Hepatocyte (in vitro differentiated cells): Measurements from ENCODE around the gene BAMBI. TPM values are rescaled to one million over a fixed set of nuclear protein-coding genes. Genes with fewer than 3 reads are reported as not detected.

Experiments used
- DNase-seq: peaks from one replicate; pipeline ENCODE4 v3.0.0-alpha.2; 2016; ENCODE audit warnings: low spot score
- H2AFZ ChIP-seq: fragments of 200-600 bp; sonication (generic); 2 replicates; pipeline ENCODE4 v1.6.0; 2016; ENCODE audit warnings: antibody characterized with exemption, mild to moderate bottlenecking
- H3K27ac ChIP-seq: fragments of 200-600 bp; sonication (generic); 2 replicates; pipeline ENCODE4 v1.5.1; 2016; ENCODE audit warnings: mild to moderate bottlenecking
- H3K27me3 ChIP-seq: fragments of 200-600 bp; sonication (generic); 2 replicates; pipeline ENCODE4 v1.6.1; 2016
- H3K36me3 ChIP-seq: fragments of 200-600 bp; sonication (generic); replicated peaks from 2 replicates; pipeline ENCODE4 v1.5.1; 2016; ENCODE audit warnings: low read depth; ENCODE audit not compliant: insufficient read depth
- H3K4me1 ChIP-seq: fragments of 200-600 bp; sonication (generic); 2 replicates; pipeline ENCODE4 v1.5.1; 2016; ENCODE audit warnings: mild to moderate bottlenecking, moderate library complexity; ENCODE audit not compliant: insufficient read depth
- H3K4me2 ChIP-seq: fragments of 200-600 bp; sonication (generic); 2 replicates; pipeline ENCODE4 v1.6.0; 2016
- H3K4me3 ChIP-seq: fragments of 200-600 bp; sonication (generic); 2 replicates; pipeline ENCODE4 v1.5.1; 2016; ENCODE audit warnings: mild to moderate bottlenecking
- H3K79me2 ChIP-seq: fragments of 200-600 bp; sonication (generic); 2 replicates; pipeline ENCODE4 v1.6.0; 2017; ENCODE audit warnings: mild to moderate bottlenecking
- H3K9me2 ChIP-seq: fragments of 200-600 bp; sonication (generic); replicated peaks from 2 replicates; pipeline ENCODE4 v1.6.0; 2017; ENCODE audit warnings: mild to moderate bottlenecking; ENCODE audit not compliant: insufficient read depth
- H3K9me3 ChIP-seq: fragments of 200-600 bp; sonication (generic); 2 replicates; pipeline ENCODE4 v1.5.1; 2016; ENCODE audit warnings: low read depth, mild to moderate bottlenecking
- H4K20me1 ChIP-seq: fragments of 200-600 bp; sonication (generic); 2 replicates; pipeline ENCODE4 v1.6.0; 2016; ENCODE audit warnings: mild to moderate bottlenecking; ENCODE audit not compliant: insufficient read depth, poor library complexity, severe bottlenecking
- EZH2 ChIP-seq: fragments of 200-600 bp; sonication (generic); IDR thresholded peaks from 2 replicates; pipeline ENCODE4 v1.6.1; 2016; ENCODE audit warnings: antibody characterized with exemption, mild to moderate bottlenecking, borderline replicate concordance
- EZH2phosphoT487 ChIP-seq: fragments of 200-600 bp; sonication (generic); IDR thresholded peaks from one replicate; pipeline ENCODE4 v1.6.1; 2018; ENCODE audit warnings: antibody characterized with exemption, mild to moderate bottlenecking, low read depth, moderate library complexity; ENCODE audit not compliant: unreplicated experiment, severe bottlenecking
- WGBS: methylation state at CpG from one replicate; pipeline ENCODE4 v1.1.6; 2016; ENCODE audit warnings: low lambda C conversion rate; ENCODE audit errors: missing lambda C conversion rate; 5-methylcytosine and 5-hydroxymethylcytosine counted together
- polyA plus RNA-seq: library from polyadenylated mRNA; unstranded; fragments of >200 nt; fragmentation: Nextera tagmentation; extraction: Ambion mirVana; gene quantifications from 2 replicates; pipeline ENCODE4 v1.2.1, GENCODE V29; 2016
- total RNA-seq: library from RNA; depleted of rRNA; stranded (reverse); fragments of >200 nt; gene quantifications from 2 replicates; pipeline ENCODE4 v1.2.3, GENCODE V29; 2014
- TF ChIP-seq, protein P1 (sequence below): fragments of 200-600 bp; sonication (generic); IDR thresholded peaks from 2 replicates; pipeline ENCODE4 v1.5.1; 2016; ENCODE audit warnings: antibody characterized with exemption, mild to moderate bottlenecking; ENCODE audit not compliant: poor library complexity

BAMBI gene
- total and polyA plus RNA-seq, 2 experiments from 2014 or later, result 116 to 148 TPM

- Histone ChIP-seq H3K9me2 (no peaks in the 10 kb centered on the region), H3K9me3 (no peaks in the 10 kb centered on the region), H3K4me1 (peaks cover 13% of the 10 kb centered on the region), H3K4me2 (peak overlapping the region; percentile 83), H3K36me3 (no peaks in the 10 kb centered on the region), H3K27ac (peak overlapping the region; percentile 78), H3K27me3 (no peaks in the 10 kb centered on the region), H4K20me1 (peaks cover 60% of the 10 kb centered on the region), H3K4me3 (peak overlapping the region; percentile 88), H2AFZ (no peak overlapping the region), H3K79me2 (peaks cover 63% of the 10 kb centered on the region)
- TF ChIP-seq, protein P1, sequence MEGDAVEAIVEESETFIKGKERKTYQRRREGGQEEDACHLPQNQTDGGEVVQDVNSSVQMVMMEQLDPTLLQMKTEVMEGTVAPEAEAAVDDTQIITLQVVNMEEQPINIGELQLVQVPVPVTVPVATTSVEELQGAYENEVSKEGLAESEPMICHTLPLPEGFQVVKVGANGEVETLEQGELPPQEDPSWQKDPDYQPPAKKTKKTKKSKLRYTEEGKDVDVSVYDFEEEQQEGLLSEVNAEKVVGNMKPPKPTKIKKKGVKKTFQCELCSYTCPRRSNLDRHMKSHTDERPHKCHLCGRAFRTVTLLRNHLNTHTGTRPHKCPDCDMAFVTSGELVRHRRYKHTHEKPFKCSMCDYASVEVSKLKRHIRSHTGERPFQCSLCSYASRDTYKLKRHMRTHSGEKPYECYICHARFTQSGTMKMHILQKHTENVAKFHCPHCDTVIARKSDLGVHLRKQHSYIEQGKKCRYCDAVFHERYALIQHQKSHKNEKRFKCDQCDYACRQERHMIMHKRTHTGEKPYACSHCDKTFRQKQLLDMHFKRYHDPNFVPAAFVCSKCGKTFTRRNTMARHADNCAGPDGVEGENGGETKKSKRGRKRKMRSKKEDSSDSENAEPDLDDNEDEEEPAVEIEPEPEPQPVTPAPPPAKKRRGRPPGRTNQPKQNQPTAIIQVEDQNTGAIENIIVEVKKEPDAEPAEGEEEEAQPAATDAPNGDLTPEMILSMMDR, result no peak
- TF ChIP-seq EZH2 (no peak), EZH2phosphoT487 (no peak)
- DNase-seq, result no peak
- WGBS, result 0% methylated on average over 12 of the region's 12 CpGs
Measured at GRCh38 chr10:28678687-28679457, 1.6 kb downstream of the BAMBI start.

DNA sequence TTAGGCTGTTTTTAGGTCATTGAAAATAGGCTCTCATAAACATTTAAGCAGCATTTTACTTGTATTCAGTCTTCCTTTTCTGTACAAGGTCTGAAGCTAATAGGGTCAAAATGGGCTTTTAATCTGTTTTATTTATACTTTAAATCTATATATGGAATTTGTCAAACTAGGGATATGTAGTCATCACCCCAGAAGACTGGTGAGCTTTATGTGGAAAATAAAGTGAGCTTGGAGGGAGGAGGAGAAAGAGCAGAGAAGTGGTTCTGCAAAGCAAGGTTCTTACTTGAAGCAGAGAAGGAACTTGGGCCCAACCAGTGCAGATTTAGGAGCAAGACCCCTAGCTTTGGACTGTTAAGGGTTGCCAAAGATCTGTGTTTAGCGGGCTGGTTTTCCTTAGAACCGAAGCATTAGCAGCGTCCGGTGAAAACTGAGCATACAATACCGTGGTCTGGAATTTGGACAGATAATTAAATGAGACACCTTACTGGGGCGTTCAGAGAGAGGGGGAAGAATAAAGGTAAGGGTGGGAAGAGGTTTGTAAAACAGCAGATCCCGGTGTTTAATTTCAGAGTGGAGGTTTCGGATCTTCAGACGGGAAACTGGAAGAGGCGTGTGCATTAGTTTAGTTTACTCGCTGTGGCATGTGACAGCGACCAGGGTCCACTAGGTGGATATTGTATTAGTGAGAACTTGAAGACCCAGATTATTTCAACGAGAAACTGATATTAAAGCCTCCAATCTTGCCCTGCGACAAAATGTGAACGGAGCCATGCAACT lies 2.4 kb downstream of the BAMBI start:
- Histone ChIP-seq H3K9me3 (no peaks in the 10 kb centered on the region), H3K27me3 (no peaks in the 10 kb centered on the region), H3K4me1 (peaks cover 14% of the 10 kb centered on the region), H3K4me3 (peak overlapping the region; percentile 88), H3K4me2 (peak overlapping the region; percentile 83), H3K79me2 (peaks cover 72% of the 10 kb centered on the region), H4K20me1 (peaks cover 60% of the 10 kb centered on the region), H3K27ac (peak overlapping the region; percentile 78), H3K36me3 (no peaks in the 10 kb centered on the region), H3K9me2 (no peaks in the 10 kb centered on the region), H2AFZ (no peak overlapping the region)
- TF ChIP-seq, protein P1, result peak; percentile 33
- TF ChIP-seq EZH2, result no peak
- TF ChIP-seq EZH2phosphoT487, result no peak
- 3% methylated on average over 15 of the region's 15 CpGs for WGBS
- peak; percentile 54 for DNase-seq

GRCh38 chr10:28680358-28680752 lies 3.0 kb downstream of the BAMBI start:
- Histone ChIP-seq H4K20me1 (peaks cover 60% of the 10 kb centered on the region), H3K9me3 (no peaks in the 10 kb centered on the region), H3K36me3 (no peaks in the 10 kb centered on the region), H3K4me3 (peak overlapping the region; percentile 88), H2AFZ (no peak overlapping the region), H3K9me2 (no peaks in the 10 kb centered on the region), H3K79me2 (peaks cover 75% of the 10 kb centered on the region), H3K27ac (peak overlapping the region; percentile 78), H3K4me2 (peak overlapping the region; percentile 83), H3K27me3 (no peaks in the 10 kb centered on the region), H3K4me1 (peaks cover 20% of the 10 kb centered on the region)
- DNase-seq, result no peak
- 7% methylated on average over 1 of the region's 1 CpG for WGBS
- no peak for TF ChIP-seq EZH2
- no peak for TF ChIP-seq EZH2phosphoT487
- TF ChIP-seq, protein P1, result no peak
